HG03378 (cell line): ENCODE measurements around the gene CNTNAP1.
"Not testable (repeated sequence)": the region's sequence is repeated elsewhere in the genome, so short reads cannot be mapped to it uniquely, and the experiment has no call there.

Experiments
- ATAC-seq: cut with Tn5 transposase; IDR thresholded peaks from one replicate; pipeline ENCODE4 v1.9.1; 2021; ENCODE audit warnings: mild to moderate bottlenecking, moderate library complexity; ENCODE audit not compliant: unreplicated experiment

Gene CNTNAP1

DNA sequence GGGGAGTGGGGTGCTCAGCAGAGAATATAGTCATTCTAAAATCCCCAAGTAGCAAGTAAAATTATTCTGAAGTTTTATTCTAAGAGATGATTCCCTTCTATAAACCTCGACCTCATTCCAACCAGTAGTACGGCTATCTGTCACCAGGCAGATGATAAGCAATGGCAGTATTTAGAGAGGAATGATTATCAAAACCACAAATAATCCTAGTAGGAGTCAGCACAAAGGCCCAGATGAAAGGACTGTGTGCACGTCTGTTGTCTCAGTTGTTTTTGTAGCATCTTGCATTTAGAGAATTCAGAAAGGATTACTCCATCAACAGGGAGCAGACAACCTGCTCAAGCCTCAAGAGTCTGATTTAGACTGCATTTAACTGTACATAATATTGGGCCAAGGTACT, 41.3 kb downstream of the CNTNAP1 start:
- no peak for ATAC-seq

DNA sequence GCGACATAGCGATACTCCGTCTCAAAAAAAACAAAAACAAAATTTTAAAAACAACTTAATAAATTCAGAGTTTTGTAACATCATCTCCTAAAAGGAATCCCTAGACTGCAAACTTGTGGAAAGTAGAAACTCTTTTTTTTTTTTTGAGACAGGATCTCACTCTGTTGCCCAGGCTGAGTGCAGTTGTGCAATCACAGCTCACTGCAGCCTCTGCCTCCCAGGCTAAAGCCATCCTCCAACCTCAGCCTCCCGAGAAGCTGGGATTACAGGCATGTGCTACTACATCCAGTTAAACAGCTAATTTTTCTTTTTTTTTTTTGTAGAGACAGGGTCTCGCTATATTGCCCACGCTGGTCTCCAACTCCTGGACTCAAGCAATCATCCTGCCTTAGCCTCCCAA, 42.8 kb downstream of the CNTNAP1 start:
- ATAC-seq = no peak

DNA sequence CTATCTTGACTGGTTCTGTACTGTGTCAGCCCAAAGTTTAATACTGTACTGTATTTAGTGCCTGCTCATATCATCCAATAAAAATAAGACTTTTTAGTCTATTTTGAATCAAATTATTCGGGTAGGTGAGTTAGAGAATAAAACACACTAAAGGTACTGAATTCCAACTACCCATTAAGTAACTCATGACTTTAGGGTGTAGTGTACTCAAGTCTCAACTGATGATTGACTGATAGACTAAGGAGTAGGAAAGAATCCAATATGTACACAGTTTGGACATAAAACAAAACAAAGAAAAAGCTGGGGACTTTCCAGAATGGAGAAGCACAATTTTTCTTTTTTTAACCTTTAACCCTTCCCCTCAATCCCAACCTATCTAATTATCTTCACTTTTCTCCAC, 58.4 kb downstream of the CNTNAP1 start:
- no peak for ATAC-seq

DNA sequence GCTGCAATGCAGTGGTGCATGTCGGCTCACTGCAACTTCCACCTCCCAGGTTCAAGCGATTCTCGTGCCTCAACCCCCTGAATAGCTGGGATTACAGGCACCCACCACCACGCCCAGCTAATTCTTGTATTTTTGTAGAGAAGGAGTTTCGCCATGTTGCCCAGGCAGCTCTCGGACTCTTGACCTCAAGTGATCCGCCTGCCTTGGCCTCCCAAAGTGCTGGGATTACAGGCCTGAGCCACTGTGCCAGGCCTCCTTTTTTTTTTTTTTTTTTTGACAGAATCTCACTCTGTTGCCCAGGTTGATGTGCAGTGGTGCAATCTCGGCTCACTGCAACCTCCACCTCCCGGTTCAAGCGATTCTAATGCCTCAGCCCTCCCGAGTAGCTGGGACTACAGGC, 60.6 kb downstream of the CNTNAP1 start:
- ATAC-seq = not testable (repeated sequence)

DNA sequence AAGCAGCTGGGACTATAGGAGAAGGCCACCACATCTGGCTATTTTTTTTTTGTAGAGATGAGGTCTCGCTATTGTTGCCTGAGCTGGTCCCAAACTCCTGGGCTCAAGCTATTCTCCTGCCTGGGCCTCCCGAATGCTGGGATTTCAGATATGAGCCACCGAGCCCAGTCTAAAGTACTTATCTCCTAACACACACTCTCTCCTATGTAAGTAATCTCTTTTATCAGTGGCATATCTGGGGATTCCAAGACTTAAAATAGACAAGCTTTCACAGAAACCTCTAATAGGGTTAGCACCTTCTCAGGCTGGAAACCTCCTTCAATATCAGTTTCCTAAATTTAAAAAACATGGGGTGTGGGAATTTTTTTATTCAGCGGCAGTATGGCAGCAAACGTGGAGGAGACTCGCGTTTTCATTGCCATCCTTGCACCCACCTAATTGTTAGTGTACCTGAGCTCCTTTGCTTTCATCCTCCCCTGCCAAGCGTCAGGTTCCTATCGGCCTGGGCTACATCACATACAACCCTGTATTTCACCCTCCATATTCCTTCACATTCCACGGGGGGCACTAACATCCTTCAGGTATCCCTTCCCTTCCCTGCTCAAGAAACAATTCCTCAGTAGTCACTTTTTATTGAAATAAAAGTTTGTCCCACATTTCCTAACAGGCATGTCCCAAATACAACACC, 61.4 kb downstream of the CNTNAP1 start:
- ATAC-seq = no peak

DNA sequence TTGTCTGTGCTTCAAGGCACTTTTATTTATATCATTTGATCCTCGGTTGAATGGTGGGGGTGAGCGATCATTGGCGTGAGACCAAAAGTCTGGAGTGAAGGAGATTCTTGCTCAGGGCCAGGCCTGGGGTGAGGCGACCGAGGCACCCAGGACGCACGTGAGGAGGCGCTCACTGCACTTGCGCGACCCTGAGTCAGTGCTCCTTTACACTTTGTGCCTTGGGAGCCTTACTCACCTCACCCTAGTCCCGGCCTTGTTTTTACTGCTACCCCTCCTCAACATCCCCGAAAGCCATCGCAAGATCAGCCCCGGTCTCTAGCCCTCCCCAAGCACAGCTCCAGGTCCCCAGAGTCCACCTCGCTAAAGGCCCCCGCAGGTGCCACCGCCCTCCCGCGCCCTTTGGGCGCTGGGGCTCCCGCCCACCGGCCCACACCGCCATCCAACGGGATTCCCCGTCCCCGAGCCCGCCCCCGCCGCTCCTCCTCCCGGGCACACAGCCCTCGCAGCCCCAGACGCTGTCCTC, 62.0 kb downstream of the CNTNAP1 start:
- peak; percentile 32 for ATAC-seq

DNA sequence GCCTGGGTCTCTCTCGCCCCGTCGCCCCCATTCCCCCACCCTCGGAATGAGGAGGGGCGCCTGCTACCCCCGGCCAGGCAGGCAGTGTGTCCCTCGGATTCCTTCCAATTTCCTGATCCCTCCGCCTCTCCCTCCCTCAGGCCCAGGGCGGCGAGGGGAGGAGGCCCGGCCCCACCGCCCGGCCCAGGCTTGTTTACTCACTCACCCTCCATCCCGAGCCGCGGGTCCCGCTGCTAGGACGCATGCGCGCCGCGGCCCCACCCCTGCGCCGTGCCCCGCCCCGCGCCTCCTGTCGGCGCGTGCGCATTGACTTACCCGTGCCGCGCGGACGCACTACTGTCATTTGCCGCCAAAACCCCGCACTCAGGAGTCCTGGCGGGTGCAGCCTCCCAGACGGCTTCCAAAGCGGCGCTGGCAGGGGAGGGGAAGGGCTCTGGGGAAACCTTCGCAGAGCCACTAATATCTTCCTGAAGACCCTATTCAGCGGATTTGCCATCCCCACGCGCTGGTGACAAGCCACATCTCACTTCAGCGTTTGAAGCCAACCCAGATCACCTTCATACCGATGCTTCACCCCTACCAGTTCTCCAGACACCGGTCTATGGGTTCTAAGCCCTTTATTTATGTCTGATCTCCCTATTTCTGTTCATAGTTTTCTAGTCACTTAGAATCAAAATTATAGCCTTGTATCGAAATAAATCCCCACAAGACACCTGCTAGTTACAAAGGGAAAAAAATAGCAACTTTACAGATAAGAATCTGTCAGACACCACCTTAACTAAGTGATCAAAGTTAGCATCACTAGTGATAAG, 62.7 kb downstream of the CNTNAP1 start, which contains the start of gene EZH1:
Gene EZH1, minus strand, starts transcription at position 235 of the 812 bp plus-strand sequence. CDS start 16,099 bp downstream, outside the sequence.
- ATAC-seq = peak; percentile 59

DNA sequence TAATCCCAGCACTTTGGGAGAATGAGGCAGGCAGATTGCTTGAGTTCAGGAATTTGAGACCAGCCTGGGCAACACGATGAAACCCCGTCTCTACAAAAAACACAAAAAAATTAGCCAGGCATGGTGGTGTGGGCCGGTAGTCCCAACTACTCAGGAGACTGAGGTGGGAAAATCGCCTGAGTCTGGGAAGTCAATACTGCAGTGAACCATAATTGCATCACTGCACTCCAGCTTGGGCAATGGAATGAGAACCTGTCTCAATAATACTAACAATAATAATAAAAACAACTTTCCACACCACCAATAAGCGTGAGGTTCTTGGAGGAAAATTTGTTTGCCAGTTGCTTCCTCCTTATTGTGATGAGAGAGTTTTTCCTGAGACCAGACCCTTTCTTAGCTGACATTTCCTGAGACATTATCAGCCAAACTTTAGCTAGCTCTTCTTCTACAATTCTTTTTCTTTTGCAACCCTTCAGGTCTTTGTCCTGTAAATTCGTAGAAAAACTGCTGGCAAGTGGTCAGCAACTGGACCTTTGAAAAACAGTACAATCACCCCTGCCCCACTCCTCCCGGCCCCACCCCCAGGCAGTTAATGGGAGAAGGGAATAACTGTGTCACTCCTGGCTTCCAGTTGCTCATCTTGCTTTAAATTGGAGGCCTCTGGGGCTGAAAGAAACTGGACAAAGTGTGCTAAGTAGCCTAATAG, 66.0 kb downstream of the CNTNAP1 start:
- ATAC-seq = no peak

DNA sequence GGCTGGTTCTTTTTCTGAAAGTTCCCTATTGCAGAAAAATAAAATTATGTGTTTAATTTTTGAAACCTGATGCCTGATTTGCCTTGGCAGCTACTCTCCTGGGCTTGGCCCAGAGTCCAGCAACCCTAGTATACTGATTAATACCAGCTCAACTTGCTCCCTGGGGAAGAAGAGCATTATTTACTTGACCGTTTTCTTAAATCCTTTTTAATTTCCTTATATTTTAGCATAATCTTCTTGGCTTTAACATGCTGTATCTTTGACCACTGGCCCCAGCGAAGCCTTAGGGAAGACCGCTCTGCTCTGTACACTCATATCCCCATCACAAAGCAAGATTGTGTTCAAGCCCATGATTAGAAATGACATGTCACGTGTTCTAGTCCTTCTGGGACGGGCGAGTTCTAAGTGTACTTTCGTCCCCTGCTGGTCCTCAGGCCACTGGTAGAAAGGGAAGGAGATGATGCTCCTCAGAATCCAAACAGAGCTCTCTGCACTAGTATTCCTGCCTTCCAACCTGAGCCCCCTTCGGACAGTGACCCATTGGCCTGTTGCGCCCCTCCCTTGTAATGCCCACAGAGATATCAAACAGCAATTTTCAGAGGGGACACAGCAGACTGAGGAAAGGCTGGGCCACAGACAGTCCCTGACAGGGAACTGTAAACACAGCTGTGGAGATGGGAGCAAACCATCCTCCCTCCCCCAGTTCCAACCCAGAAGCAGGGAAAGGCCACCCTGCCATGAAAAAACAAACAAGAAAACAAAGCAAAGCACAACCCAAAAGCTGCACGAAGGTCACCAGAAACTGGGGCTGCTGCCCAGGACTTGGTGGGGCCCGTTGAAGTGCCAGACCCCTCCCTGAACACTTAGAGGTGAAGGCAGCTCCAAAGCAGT, 66.8 kb downstream of the CNTNAP1 start:
- no peak for ATAC-seq
